OCI-LY7 (cell line): ENCODE results near the gene ADCY3. TPM values are rescaled to one million over a fixed set of nuclear protein-coding genes. Genes with fewer than 3 reads are reported as not detected.

ENCODE experiments used
- BruUV-seq: library from RNA; stranded (reverse); fragments of 400-500 nt; replicated peaks from 2 replicates; lab custom pipeline; 2021; lab: Mats Ljungman, UMichigan
- CTCF ChIA-PET: fragments of 300-600 bp; sonication (Branson Sonifier 250); formaldehyde crosslinking; loops from one replicate; lab custom pipeline; 2022; ENCODE audit warnings: antibody characterized with exemption; ENCODE audit not compliant: unreplicated experiment; lab: Charles Lee
- POLR2A ChIA-PET: fragments of 300-600 bp; sonication (Branson Sonifier 250); formaldehyde crosslinking; loops from one replicate; lab custom pipeline; 2022; ENCODE audit warnings: antibody characterized with exemption; lab: Charles Lee
- DNase-seq: peaks from one replicate; pipeline ENCODE4 v3.0.0-alpha.2; 2015; ENCODE audit warnings: low spot score
- H2AFZ ChIP-seq: fragments of 200-600 bp; sonication (generic), shearing (Covaris generic); 2 replicates; pipeline ENCODE4 v1.6.1; 2014; ENCODE audit warnings: mild to moderate bottlenecking, antibody characterized with exemption, low read length, moderate library complexity
- H3K27ac ChIP-seq: fragments of 200-600 bp; sonication (generic); 2 replicates; pipeline ENCODE4 v1.5.1; 2014; ENCODE audit warnings: mixed run types, low read depth, mild to moderate bottlenecking, moderate library complexity, low read length, inconsistent platforms; ENCODE audit not compliant: poor library complexity, severe bottlenecking
- H3K36me3 ChIP-seq: fragments of 200-600 bp; sonication (generic); 2 replicates; pipeline ENCODE4 v1.6.1; 2014; ENCODE audit warnings: mild to moderate bottlenecking, antibody characterized with exemption, low read length, moderate library complexity, mixed read lengths; ENCODE audit not compliant: insufficient read depth
- H3K4me1 ChIP-seq: fragments of 200-600 bp; sonication (generic); 2 replicates; pipeline ENCODE4 v1.5.1; 2014; ENCODE audit warnings: mild to moderate bottlenecking, low read length; ENCODE audit not compliant: insufficient read depth, poor library complexity, severe bottlenecking
- H3K4me2 ChIP-seq: fragments of 200-600 bp; sonication (generic); 2 replicates; pipeline ENCODE4 v1.6.1; 2014; ENCODE audit warnings: mild to moderate bottlenecking, low read length
- H3K4me3 ChIP-seq: fragments of 200-600 bp; sonication (generic); 2 replicates; pipeline ENCODE4 v1.5.1; 2014; ENCODE audit warnings: mild to moderate bottlenecking, low read depth, low read length; ENCODE audit not compliant: poor library complexity, severe bottlenecking
- H3K79me2 ChIP-seq: fragments of 200-600 bp; sonication (generic); 2 replicates; pipeline ENCODE4 v1.6.1; 2016; ENCODE audit warnings: low read depth, mild to moderate bottlenecking, low read length, moderate library complexity, mixed read lengths; ENCODE audit not compliant: insufficient read depth
- H3K9me2 ChIP-seq: fragments of 200-600 bp; sonication (generic); 2 replicates; pipeline ENCODE4 v1.6.1; 2016; ENCODE audit warnings: mild to moderate bottlenecking, low read length, mixed read lengths; ENCODE audit not compliant: insufficient read depth
- H3K9me3 ChIP-seq: fragments of 200-600 bp; sonication (generic); 2 replicates; pipeline ENCODE4 v1.6.1; 2014; ENCODE audit warnings: mild to moderate bottlenecking, mixed run types, low read length, mixed read lengths
- H4K20me1 ChIP-seq: fragments of 200-600 bp; sonication (generic); 2 replicates; pipeline ENCODE4 v1.6.1; 2014; ENCODE audit warnings: mild to moderate bottlenecking, antibody characterized with exemption, low read length, moderate library complexity, mixed read lengths; ENCODE audit not compliant: insufficient read depth
- EZH2phosphoT487 ChIP-seq: fragments of 200-600 bp; sonication (generic); IDR thresholded peaks from 2 replicates; pipeline ENCODE4 v1.6.1; 2018; ENCODE audit warnings: low read depth, borderline replicate concordance, mild to moderate bottlenecking, mixed run types, antibody characterized with exemption, low read length, moderate library complexity, mixed read lengths
- intact Hi-C: fragments of 100-400 bp; cut with micrococcal nuclease; formaldehyde crosslinking; loops from one replicate; pipeline ENCODE4 v1.10.0; 2022; ENCODE audit not compliant: unreplicated experiment
- total RNA-seq, 2 experiments: library from RNA; depleted of rRNA in 1 of 2; stranded (reverse); fragments of >200 nt in 1 of 2; shearing (Covaris generic) in 1 of 2; gene quantifications; 2 replicates each; pipeline ENCODE4 v1.2.3, GENCODE V29; 2014 to 2022
- TF ChIP-seq, protein P1 (sequence below): fragments of 200-600 bp; sonication (generic); conservative IDR thresholded peaks from 2 replicates; pipeline ENCODE4 v1.5.1; 2014; ENCODE audit warnings: mild to moderate bottlenecking, antibody characterized with exemption, low read length, moderate library complexity, mixed read lengths

ADCY3 gene
- total RNA-seq, 2 experiments from 2014 or later = 45.8 to 55.0 TPM

DNA sequence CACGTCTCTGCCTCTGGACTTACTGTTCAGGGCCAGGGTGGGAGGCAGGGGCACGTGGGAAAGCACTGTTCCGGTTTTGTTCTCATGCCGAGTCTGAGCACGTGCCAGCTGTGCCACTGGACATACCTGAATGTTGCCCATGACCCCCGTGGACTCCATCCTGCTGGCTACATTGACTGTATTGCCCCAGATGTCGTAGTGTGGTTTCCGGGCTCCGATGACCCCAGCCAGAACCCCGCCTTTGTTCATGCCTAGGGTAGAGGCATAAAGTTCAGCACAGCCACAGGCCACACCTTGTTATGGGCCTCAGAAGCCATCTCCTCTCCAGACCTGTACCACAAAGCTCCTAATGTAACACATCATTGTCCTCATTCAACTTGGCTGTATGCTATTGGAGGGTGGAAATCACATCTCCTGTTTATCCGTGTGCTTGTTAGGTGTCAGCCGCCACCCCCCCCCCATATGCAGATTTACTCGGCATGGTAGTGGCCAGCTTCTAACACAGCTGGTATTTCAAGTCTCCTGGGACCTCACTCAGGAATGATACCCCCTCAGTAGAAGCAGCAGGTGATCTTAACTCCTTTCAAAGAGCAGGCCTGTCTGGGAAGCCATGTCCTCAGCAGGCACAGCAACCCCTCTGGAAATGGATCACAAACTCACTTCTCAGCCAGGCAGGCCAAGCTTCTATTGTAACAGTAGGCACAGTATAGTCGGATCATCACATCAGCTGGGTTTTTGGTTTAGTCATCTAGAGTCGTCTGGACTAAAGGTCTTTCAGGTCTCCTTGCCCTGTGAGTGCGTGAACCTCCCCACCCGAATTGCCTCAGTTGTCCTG is 99.2 kb downstream of the ADCY3 start:
- no peak overlapping the region for H3K4me3 ChIP-seq
- intact Hi-C loops = no loop called here
- no peaks in the 10 kb centered on the region; the same call in 1 of the 2 replicates for H4K20me1 ChIP-seq
- DNase-seq = no peak
- ChIA-PET POLR2A (no interaction called here), CTCF (no interaction called here)
- no peaks in the 10 kb centered on the region for H3K9me2 ChIP-seq
- H3K4me2 ChIP-seq = no peak overlapping the region
- peaks cover 3% of the 10 kb centered on the region for H3K4me1 ChIP-seq
- no peaks in the 10 kb centered on the region for H3K79me2 ChIP-seq
- H3K9me3 ChIP-seq = no peaks in the 10 kb centered on the region
- H3K36me3 ChIP-seq = peaks cover 100% of the 10 kb centered on the region
- BruUV-seq = no TSS peak
- no peak overlapping the region for H3K27ac ChIP-seq
- TF ChIP-seq, protein P1, sequence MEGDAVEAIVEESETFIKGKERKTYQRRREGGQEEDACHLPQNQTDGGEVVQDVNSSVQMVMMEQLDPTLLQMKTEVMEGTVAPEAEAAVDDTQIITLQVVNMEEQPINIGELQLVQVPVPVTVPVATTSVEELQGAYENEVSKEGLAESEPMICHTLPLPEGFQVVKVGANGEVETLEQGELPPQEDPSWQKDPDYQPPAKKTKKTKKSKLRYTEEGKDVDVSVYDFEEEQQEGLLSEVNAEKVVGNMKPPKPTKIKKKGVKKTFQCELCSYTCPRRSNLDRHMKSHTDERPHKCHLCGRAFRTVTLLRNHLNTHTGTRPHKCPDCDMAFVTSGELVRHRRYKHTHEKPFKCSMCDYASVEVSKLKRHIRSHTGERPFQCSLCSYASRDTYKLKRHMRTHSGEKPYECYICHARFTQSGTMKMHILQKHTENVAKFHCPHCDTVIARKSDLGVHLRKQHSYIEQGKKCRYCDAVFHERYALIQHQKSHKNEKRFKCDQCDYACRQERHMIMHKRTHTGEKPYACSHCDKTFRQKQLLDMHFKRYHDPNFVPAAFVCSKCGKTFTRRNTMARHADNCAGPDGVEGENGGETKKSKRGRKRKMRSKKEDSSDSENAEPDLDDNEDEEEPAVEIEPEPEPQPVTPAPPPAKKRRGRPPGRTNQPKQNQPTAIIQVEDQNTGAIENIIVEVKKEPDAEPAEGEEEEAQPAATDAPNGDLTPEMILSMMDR = no peak
- TF ChIP-seq EZH2phosphoT487 = no peak
- no peak overlapping the region for H2AFZ ChIP-seq

DNA sequence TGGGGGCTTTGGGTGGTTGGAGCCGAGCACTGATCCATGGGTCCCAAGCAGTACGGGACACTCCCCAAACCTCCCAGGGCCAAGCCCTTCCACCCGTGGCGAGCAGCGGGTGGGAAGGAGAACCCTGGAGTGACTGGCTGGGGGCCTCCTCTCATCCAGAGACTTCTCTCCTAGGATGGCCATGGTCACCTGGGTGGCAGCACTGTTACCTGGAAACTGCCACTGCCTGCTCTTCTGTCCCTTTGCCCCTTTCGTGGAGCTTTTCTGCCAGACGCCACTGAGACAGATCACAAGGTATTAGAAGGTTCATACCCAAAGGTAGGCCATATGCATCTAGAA is 99.9 kb downstream of the ADCY3 start:
- intact Hi-C loops = no loop called here
- Histone ChIP-seq H3K4me1 (no peaks in the 10 kb centered on the region), H3K36me3 (peaks cover 100% of the 10 kb centered on the region), H3K4me2 (no peak overlapping the region), H3K4me3 (no peak overlapping the region), H2AFZ (no peak overlapping the region), H3K9me2 (no peaks in the 10 kb centered on the region), H3K27ac (no peak overlapping the region), H3K79me2 (no peaks in the 10 kb centered on the region), H3K9me3 (no peaks in the 10 kb centered on the region), H4K20me1 (no peaks in the 10 kb centered on the region; the same call in 1 of the 2 replicates)
- ChIA-PET POLR2A (no interaction called here), CTCF (no interaction called here)
- BruUV-seq = no TSS peak
- TF ChIP-seq EZH2phosphoT487 = no peak
- TF ChIP-seq, protein P1 = no peak
- no peak for DNase-seq
